ENCODE data around the gene OR2H1. TPM values are rescaled to one million over a fixed set of nuclear protein-coding genes. Genes with fewer than 3 reads are reported as not detected.

Gene OR2H1
- total RNA-seq, 1 experiment from 2014 or later: not detected

DNA sequence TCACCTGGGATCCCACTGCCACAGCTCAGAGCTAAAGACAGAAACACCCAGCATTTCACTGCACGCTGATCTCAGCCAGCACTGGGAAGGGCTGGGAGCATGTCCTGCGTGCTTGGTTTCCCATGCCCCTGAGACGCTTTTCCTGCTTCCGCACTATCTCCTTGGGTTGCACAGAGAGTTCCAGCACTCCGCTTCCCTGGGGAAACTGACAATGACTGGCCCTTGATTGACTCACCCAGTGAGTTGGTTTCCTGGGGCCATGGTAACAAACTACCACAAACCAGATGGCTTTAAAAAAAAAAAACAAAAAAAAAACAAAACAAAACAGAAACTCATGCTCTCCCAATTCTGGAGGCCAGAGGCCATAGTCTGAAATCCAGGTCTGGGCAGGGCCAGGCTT is 45.6 kb downstream of the OR2H1 start:
- DNase-seq (ENCODE audit: low spot score) (no peak), ATAC-seq (no peak)
- H3K36me3 Mint-ChIP-seq: no peaks in the 10 kb centered on the region
- peaks cover 5% of the 10 kb centered on the region for H3K27me3 Mint-ChIP-seq (ENCODE audit: low read depth)
- H3K9me3 Mint-ChIP-seq: no peaks in the 10 kb centered on the region
- TF ChIP-seq ZNF232 (CRISPR knock-in tag; IDR thresholded peaks at IDR 0.05): no peak
- no peak for TF ChIP-seq HMGA2 (CRISPR knock-in tag; IDR thresholded peaks at IDR 0.05)
- no peak for TF ChIP-seq GABPB1 (CRISPR knock-in tag; IDR thresholded peaks at IDR 0.05)
- ChIA-PET CTCF (interaction anchor here (0.7 kb wide), 1 partner anchor 14 kb away, joined by 3 read pairs; no protein-coding TSS in a partner anchor), POLR2A (no interaction called here)
- H3K27ac Mint-ChIP-seq: no peak overlapping the region
- no peaks in the 10 kb centered on the region for H3K4me1 Mint-ChIP-seq
- no peak overlapping the region for H3K4me3 Mint-ChIP-seq

DNA sequence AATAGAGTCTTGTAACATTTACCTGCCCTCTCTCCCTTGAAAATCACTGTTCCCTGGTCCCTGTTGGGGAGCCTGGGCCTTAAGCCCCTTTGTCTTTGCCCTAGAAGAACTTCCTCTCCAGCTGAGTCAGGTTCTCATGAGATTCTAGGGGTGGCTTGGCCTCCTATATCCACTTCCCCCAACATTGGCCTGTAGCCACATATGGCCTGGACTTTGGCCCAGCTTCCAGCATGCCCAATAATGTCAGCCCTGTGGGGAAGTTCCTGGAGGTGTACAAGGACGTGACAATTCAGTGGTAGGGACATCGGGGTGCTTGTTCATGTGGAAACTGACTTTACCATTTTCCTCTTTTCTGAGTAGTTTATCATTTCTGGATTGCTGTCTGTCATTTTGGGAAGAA is 48.0 kb downstream of the OR2H1 start:
- Mint-ChIP-seq H3K36me3 (no peaks in the 10 kb centered on the region), H3K27ac (no peak overlapping the region), H3K27me3 (ENCODE audit: low read depth) (peaks cover 8% of the 10 kb centered on the region; the same call in 1 of the 2 replicates), H3K4me1 (peaks cover 2% of the 10 kb centered on the region), H3K9me3 (no peaks in the 10 kb centered on the region), H3K4me3 (no peak overlapping the region)
- TF ChIP-seq ZNF671 (CRISPR knock-in tag; IDR thresholded peaks at IDR 0.05) (no peak), GRHL2 (CRISPR knock-in tag; IDR thresholded peaks at IDR 0.05; ENCODE audit: insufficient replicate concordance, severe bottlenecking) (no peak), ZNF396 (CRISPR knock-in tag; IDR thresholded peaks at IDR 0.05; ENCODE audit: borderline replicate concordance) (no peak), ATF1 (CRISPR knock-in tag; IDR thresholded peaks at IDR 0.05) (no peak), TEAD1 (CRISPR knock-in tag; IDR thresholded peaks at IDR 0.05) (no peak)
- TF ChIP-seq, protein P1, sequence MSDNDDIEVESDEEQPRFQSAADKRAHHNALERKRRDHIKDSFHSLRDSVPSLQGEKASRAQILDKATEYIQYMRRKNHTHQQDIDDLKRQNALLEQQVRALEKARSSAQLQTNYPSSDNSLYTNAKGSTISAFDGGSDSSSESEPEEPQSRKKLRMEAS (CRISPR knock-in tag; IDR thresholded peaks at IDR 0.05): no peak
- ATAC-seq (no peak), DNase-seq (ENCODE audit: low spot score) (no peak)
- POLR2A ChIA-PET: no interaction called here
- CTCF ChIA-PET: no interaction called here

DNA sequence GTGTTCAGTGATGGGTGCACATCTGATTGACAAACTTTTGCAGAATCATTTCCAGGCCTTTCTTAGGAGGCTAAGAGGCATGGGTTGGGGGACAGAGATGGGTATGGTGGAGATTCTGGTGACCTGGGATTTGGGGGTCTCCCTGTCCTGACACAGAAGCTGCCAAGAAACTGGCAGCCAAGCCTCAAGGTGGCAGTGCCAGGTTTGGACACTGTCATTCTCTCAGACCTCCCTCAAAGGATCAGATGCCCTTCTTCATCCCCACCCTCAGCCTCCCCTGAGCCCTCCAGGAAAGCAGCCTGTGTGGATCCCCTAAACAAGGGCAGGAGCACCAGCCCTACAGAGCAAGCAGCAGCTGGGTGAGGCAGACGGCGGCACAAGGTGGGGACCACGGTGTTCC is 48.9 kb downstream of the OR2H1 start:
- TF ChIP-seq FOXK1 (CRISPR knock-in tag; IDR thresholded peaks at IDR 0.05) (no peak), FOXP1 (CRISPR knock-in tag; IDR thresholded peaks at IDR 0.05; ENCODE audit: borderline replicate concordance) (no peak), SMAD4 (CRISPR knock-in tag; IDR thresholded peaks at IDR 0.05) (no peak), RELA (CRISPR knock-in tag; IDR thresholded peaks at IDR 0.05; ENCODE audit: borderline replicate concordance) (no peak)
- TF ChIP-seq, protein P2, sequence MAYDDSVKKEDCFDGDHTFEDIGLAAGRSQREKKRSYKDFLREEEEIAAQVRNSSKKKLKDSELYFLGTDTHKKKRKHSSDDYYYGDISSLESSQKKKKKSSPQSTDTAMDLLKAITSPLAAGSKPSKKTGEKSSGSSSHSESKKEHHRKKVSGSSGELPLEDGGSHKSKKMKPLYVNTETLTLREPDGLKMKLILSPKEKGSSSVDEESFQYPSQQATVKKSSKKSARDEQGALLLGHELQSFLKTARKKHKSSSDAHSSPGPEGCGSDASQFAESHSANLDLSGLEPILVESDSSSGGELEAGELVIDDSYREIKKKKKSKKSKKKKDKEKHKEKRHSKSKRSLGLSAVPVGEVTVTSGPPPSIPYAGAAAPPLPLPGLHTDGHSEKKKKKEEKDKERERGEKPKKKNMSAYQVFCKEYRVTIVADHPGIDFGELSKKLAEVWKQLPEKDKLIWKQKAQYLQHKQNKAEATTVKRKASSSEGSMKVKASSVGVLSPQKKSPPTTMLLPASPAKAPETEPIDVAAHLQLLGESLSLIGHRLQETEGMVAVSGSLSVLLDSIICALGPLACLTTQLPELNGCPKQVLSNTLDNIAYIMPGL (CRISPR knock-in tag; IDR thresholded peaks at IDR 0.05): no peak
- peaks cover 8% of the 10 kb centered on the region; the same call in 1 of the 2 replicates for H3K27me3 Mint-ChIP-seq (ENCODE audit: low read depth)
- no peaks in the 10 kb centered on the region for H3K36me3 Mint-ChIP-seq
- ChIA-PET POLR2A (no interaction called here), CTCF (no interaction called here)
- peaks cover 9% of the 10 kb centered on the region for H3K4me1 Mint-ChIP-seq
- H3K9me3 Mint-ChIP-seq: no peaks in the 10 kb centered on the region
- no peak for ATAC-seq
- H3K4me3 Mint-ChIP-seq: no peak overlapping the region
- no peak overlapping the region for H3K27ac Mint-ChIP-seq
- no peak for DNase-seq (ENCODE audit: low spot score)

DNA sequence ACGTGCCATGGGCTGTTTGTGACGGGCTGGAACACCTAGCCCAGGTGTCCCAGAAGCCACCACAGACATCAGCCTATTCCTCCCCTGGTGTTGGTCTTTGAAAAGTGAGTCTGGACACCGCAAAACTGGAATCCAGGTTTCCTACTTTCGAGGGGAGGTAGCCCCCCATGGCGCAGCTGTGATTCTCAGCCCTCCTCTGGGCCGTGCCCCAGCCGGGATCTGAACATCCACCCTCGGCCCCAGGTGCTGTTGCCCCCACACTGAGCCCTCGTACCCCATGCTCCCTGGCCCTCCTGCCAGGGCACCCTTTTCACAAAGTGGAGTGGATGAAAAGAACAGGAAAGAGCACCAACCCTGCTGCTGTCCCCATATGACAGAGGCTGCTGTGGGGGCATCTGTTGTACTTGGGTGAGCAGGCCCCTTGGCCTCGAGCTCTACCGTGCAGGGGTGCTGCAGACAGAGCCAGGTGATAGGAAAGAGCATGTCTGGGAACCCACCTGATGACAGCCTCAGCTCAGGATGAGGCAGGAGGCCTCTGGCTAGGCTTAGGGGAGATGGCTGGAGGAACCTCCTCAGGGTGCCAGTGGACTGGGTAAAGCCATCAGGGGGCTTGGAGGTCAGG is 49.6 kb downstream of the OR2H1 start:
- Mint-ChIP-seq H3K4me3 (no peak overlapping the region), H3K9me3 (no peaks in the 10 kb centered on the region), H3K27me3 (ENCODE audit: low read depth) (peaks cover 8% of the 10 kb centered on the region; the same call in 1 of the 2 replicates), H3K27ac (no peak overlapping the region), H3K4me1 (peaks cover 10% of the 10 kb centered on the region), H3K36me3 (no peaks in the 10 kb centered on the region)
- CTCF ChIA-PET: no interaction called here
- POLR2A ChIA-PET: no interaction called here
- no peak for DNase-seq (ENCODE audit: low spot score)
- no peak for ATAC-seq
- TF ChIP-seq, protein P3, sequence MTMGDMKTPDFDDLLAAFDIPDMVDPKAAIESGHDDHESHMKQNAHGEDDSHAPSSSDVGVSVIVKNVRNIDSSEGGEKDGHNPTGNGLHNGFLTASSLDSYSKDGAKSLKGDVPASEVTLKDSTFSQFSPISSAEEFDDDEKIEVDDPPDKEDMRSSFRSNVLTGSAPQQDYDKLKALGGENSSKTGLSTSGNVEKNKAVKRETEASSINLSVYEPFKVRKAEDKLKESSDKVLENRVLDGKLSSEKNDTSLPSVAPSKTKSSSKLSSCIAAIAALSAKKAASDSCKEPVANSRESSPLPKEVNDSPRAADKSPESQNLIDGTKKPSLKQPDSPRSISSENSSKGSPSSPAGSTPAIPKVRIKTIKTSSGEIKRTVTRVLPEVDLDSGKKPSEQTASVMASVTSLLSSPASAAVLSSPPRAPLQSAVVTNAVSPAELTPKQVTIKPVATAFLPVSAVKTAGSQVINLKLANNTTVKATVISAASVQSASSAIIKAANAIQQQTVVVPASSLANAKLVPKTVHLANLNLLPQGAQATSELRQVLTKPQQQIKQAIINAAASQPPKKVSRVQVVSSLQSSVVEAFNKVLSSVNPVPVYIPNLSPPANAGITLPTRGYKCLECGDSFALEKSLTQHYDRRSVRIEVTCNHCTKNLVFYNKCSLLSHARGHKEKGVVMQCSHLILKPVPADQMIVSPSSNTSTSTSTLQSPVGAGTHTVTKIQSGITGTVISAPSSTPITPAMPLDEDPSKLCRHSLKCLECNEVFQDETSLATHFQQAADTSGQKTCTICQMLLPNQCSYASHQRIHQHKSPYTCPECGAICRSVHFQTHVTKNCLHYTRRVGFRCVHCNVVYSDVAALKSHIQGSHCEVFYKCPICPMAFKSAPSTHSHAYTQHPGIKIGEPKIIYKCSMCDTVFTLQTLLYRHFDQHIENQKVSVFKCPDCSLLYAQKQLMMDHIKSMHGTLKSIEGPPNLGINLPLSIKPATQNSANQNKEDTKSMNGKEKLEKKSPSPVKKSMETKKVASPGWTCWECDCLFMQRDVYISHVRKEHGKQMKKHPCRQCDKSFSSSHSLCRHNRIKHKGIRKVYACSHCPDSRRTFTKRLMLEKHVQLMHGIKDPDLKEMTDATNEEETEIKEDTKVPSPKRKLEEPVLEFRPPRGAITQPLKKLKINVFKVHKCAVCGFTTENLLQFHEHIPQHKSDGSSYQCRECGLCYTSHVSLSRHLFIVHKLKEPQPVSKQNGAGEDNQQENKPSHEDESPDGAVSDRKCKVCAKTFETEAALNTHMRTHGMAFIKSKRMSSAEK (CRISPR knock-in tag; IDR thresholded peaks at IDR 0.05; ENCODE audit: borderline replicate concordance): no peak
- TF ChIP-seq NR3C1 (CRISPR knock-in tag; conservative IDR thresholded peaks at IDR 0.05; ENCODE audit: low read depth) (no peak), ZNF671 (CRISPR knock-in tag; IDR thresholded peaks at IDR 0.05) (no peak), SMAD4 (CRISPR knock-in tag; IDR thresholded peaks at IDR 0.05) (no peak), PRRX2 (CRISPR knock-in tag; IDR thresholded peaks at IDR 0.05) (no peak)
- TF ChIP-seq, protein P4, sequence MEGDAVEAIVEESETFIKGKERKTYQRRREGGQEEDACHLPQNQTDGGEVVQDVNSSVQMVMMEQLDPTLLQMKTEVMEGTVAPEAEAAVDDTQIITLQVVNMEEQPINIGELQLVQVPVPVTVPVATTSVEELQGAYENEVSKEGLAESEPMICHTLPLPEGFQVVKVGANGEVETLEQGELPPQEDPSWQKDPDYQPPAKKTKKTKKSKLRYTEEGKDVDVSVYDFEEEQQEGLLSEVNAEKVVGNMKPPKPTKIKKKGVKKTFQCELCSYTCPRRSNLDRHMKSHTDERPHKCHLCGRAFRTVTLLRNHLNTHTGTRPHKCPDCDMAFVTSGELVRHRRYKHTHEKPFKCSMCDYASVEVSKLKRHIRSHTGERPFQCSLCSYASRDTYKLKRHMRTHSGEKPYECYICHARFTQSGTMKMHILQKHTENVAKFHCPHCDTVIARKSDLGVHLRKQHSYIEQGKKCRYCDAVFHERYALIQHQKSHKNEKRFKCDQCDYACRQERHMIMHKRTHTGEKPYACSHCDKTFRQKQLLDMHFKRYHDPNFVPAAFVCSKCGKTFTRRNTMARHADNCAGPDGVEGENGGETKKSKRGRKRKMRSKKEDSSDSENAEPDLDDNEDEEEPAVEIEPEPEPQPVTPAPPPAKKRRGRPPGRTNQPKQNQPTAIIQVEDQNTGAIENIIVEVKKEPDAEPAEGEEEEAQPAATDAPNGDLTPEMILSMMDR (IDR thresholded peaks at IDR 0.05): no peak
- TF ChIP-seq, protein P5, sequence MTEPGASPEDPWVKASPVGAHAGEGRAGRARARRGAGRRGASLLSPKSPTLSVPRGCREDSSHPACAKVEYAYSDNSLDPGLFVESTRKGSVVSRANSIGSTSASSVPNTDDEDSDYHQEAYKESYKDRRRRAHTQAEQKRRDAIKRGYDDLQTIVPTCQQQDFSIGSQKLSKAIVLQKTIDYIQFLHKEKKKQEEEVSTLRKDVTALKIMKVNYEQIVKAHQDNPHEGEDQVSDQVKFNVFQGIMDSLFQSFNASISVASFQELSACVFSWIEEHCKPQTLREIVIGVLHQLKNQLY (CRISPR knock-in tag; IDR thresholded peaks at IDR 0.05): no peak

Data from WTC11 (cell line).